Esophagus squamous epithelium (tissue), 5 donors: Measurements from ENCODE around the gene ADAMTS2. TPM values are rescaled to one million over a fixed set of nuclear protein-coding genes. Genes with fewer than 3 reads are reported as not detected.

Source experiments
- DNase-seq: peaks from one replicate; lab custom pipeline; 2025; lab: John Stamatoyannopoulos, UW
- H3K27ac ChIP-seq, 4 donors: fragments of 200-600 bp; sonication (generic); one replicate each; pipeline ENCODE4 v1.5.1; 2016 to 2019; ENCODE audit warnings: mild to moderate bottlenecking in 1 of 4
- H3K27me3 ChIP-seq, 4 donors: fragments of 200-600 bp; sonication (generic); 1 replicate in 3 of 4; 2 replicates in 1 of 4; pipeline versions ENCODE4 v1.5.1 to v1.6.0; 2017 to 2021; ENCODE audit warnings: antibody characterized with exemption in 1 of 4
- H3K36me3 ChIP-seq, 3 donors: fragments of 200-600 bp; sonication (generic); one replicate each; pipeline ENCODE4 v1.5.1; 2016 to 2019
- H3K4me1 ChIP-seq, 3 donors: fragments of 200-600 bp; sonication (generic); one replicate each; pipeline ENCODE4 v1.5.1; 2017 to 2019
- H3K4me3 ChIP-seq, 4 donors: fragments of 200-600 bp; sonication (generic); 1 replicate in 3 of 4; 2 replicates in 1 of 4; pipeline ENCODE4 v1.5.1; 2016 to 2019; ENCODE audit warnings: mild to moderate bottlenecking in 2 of 4, moderate library complexity in 1 of 4
- H3K9me3 ChIP-seq, 3 donors: fragments of 200-600 bp; sonication (generic); one replicate each; pipeline ENCODE4 v1.5.1; 2016 to 2019
- CTCF ChIP-seq, 6 experiments: fragments of 450-650 bp in 4 of 6; fragments of 200-600 bp in 2 of 6; sonication (generic) in 2 of 6; IDR thresholded peaks; one replicate each; pipeline ENCODE4 v1.5.1; 2016 to 2019; ENCODE audit warnings: antibody characterized with exemption in 6 of 6, mild to moderate bottlenecking in 4 of 6, moderate library complexity in 4 of 6
- POLR2A ChIP-seq, 4 donors: fragments of 450-650 bp; IDR thresholded peaks; one replicate each; pipeline ENCODE4 v1.6.1; 2017; ENCODE audit warnings: antibody characterized with exemption in 4 of 4, mild to moderate bottlenecking in 4 of 4, moderate library complexity in 3 of 4
- WGBS, 2 donors: methylation state at CpG; one replicate each; pipeline ENCODE4 v1.1.5; 2018; 5-methylcytosine and 5-hydroxymethylcytosine counted together
- intact Hi-C: fragments of 100-400 bp; cut with DNase I; formaldehyde crosslinking; loops from one replicate; pipeline ENCODE4 v1.15.0; 2022
- total RNA-seq, 4 donors: library from RNA; depleted of rRNA; stranded (reverse); fragments of >200 nt; gene quantifications; one replicate each; pipeline ENCODE4 v1.1.0, GENCODE V29; 2016
- donor health status: DM: yes; HTN: yes; CAD: no.

Gene ADAMTS2
- total RNA-seq, 4 donors from 2014 or later, result 1.3 to 10.3 (median 5.2) TPM

DNA sequence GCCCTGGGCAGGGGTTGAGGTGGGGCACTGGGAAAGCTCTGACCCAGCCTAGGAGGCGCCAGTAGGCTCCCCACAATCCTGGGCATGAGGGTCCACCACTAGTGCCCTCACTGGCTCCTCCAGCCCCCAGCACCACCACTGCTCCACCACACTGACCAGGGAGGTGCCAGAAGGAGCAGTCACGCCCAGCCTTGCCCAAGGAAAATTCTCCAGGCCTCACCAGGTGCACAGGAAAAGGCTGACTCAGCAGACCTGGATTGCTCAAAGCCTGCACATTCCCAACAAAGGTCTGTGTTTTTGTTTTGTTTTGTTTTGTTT lies 222.2 kb downstream of the ADAMTS2 start:
- TF ChIP-seq CTCF (IDR thresholded peaks at IDR 0.05) (no peak), POLR2A (IDR thresholded peaks at IDR 0.05) (no peak)
- Histone ChIP-seq H3K27me3 (no peaks in the 10 kb centered on the region), H3K4me3 (no peak overlapping the region), H3K27ac (no peak overlapping the region), H3K4me1 (no peaks in the 10 kb centered on the region), H3K9me3 (peaks cover 0 to 13% (median 0%) of the 10 kb centered on the region in 3 donors), H3K36me3 (no peaks in the 10 kb centered on the region)
- no peak for DNase-seq
- intact Hi-C loops, result no loop called here
- 57 to 83% methylated on average over 1 of the region's 2 CpGs for WGBS, 2 donors

GRCh38 chr5:179122411-179123108 lies 222.7 kb downstream of the ADAMTS2 start:
- H3K27ac ChIP-seq, result no peak overlapping the region
- peaks cover 0 to 13% (median 0%) of the 10 kb centered on the region in 3 donors for H3K9me3 ChIP-seq
- no peaks in the 10 kb centered on the region for H3K36me3 ChIP-seq
- intact Hi-C loops, result no loop called here
- H3K27me3 ChIP-seq, result no peaks in the 10 kb centered on the region
- no peaks in the 10 kb centered on the region for H3K4me1 ChIP-seq
- no peak for TF ChIP-seq CTCF (IDR thresholded peaks at IDR 0.05)
- no peak overlapping the region for H3K4me3 ChIP-seq
- WGBS, 2 donors, result 100% methylated on average over 1 of the region's 19 CpGs; no CpG with 5 or more reads in 1 of the 2 donors
- no peak for DNase-seq

DNA sequence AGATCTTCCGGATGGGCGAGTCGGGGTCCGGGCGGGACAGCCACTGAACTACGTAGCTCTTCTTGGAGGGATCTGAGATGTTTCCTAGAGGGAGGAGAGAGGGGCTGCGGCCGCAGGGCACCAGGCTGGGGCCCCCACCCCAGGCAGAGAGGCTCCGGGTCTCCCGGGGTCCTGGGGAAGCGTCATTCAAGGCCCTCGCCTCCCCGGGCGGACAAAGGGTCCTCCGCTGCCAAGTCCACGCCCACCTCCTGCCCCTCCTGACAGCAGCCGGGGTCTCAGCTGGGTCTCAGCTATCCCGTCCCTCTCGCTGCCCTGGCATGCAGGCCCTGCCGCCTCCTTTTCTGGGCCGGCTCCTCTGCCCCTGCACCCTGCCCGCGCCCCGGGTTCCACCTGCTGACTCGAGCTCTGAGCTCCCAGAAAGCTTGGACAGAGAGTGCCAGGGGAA lies 223.6 kb downstream of the ADAMTS2 start:
- intact Hi-C loops, result no loop called here
- DNase-seq, result no peak
- WGBS, 2 donors, result 93 to 94% methylated on average over 12 to 19 of the region's 25 CpGs

GRCh38 chr5:179120951-179121666 lies 224.2 kb downstream of the ADAMTS2 start:
- Histone ChIP-seq H3K4me3 (no peak overlapping the region), H3K9me3 (peaks cover 0 to 24% (median 0%) of the 10 kb centered on the region in 3 donors), H3K4me1 (no peaks in the 10 kb centered on the region), H3K27ac (no peak overlapping the region), H3K27me3 (no peaks in the 10 kb centered on the region), H3K36me3 (no peaks in the 10 kb centered on the region)
- WGBS, 2 donors, result 90 to 92% methylated on average over 20 to 40 of the region's 75 CpGs
- TF ChIP-seq CTCF (IDR thresholded peaks at IDR 0.05) (no peak), POLR2A (IDR thresholded peaks at IDR 0.05) (no peak)
- intact Hi-C loops, result no loop called here
- no peak for DNase-seq

More for the DNA sequence above, 223.6 kb downstream of the ADAMTS2 start:
- H3K27ac ChIP-seq, result no peak overlapping the region
- H3K4me1 ChIP-seq, result no peaks in the 10 kb centered on the region
- no peaks in the 10 kb centered on the region for H3K36me3 ChIP-seq
- no peak for TF ChIP-seq POLR2A (IDR thresholded peaks at IDR 0.05)
- TF ChIP-seq CTCF (IDR thresholded peaks at IDR 0.05), result no peak
- H3K4me3 ChIP-seq, result no peak overlapping the region
- H3K9me3 ChIP-seq, result peaks cover 0 to 19% (median 0%) of the 10 kb centered on the region in 3 donors
- no peaks in the 10 kb centered on the region for H3K27me3 ChIP-seq

- H3K4me1 ChIP-seq, result no peaks in the 10 kb centered on the region
- WGBS, 2 donors, result 92 to 96% methylated on average over 19 to 23 of the region's 35 CpGs
- H3K27me3 ChIP-seq, result no peaks in the 10 kb centered on the region
- no peak overlapping the region for H3K4me3 ChIP-seq
- no peak overlapping the region for H3K27ac ChIP-seq
- no peak for TF ChIP-seq CTCF (IDR thresholded peaks at IDR 0.05)
- TF ChIP-seq POLR2A (IDR thresholded peaks at IDR 0.05), result no peak
- H3K36me3 ChIP-seq, result no peaks in the 10 kb centered on the region
- no peak for DNase-seq
- H3K9me3 ChIP-seq, result peaks cover 0 to 31% (median 0%) of the 10 kb centered on the region in 3 donors
- intact Hi-C loops, result no loop called here
Observed at GRCh38 chr5:179120421-179120861, 224.8 kb downstream of the ADAMTS2 start.
